ENCODE results near the gene MPL.

The MPL gene

DNA sequence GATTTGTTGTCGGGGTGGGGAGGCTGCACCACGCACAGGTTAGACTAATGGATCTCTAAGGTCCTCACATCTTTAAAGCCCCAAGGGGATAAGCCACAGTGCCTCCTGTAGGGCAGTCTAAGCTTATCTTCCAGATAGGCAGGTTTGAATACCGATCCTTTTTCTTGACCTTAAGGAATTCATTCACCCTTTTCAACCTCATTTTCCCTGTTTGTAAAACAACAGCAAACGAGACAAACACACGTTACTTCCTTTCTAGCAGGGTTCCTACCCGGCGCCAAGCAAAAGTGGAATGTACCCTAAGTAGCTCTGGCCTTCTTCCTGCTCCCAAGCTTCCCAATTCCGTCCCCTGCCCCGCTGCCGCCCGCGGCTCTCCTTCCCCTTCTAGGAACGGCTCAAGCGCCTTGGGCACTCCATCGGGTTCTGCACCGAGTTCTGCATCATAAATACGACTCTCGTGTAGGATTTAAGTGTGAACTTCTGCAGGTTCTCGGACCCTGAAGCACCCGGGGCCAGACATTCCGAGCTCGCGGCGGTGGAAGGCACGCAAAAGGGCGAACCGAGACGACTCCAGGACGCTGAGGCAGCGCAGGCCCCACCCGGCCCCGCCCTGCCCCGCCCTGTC lies 20.6 kb downstream of the MPL start:
- peak; percentile 12 for TF ChIP-seq CTCF (IDR thresholded peaks at IDR 0.05; ENCODE audit: borderline replicate concordance, control extremely low read depth, extremely low read depth, insufficient read depth, missing control alignments)
- in situ Hi-C loops (cut with MboI; ENCODE audit: low sequenced_read_pairs, unreplicated experiment): loop anchor here (25.0 kb wide), 1 partner anchor 121 kb away; no protein-coding TSS in a partner anchor
- peak; percentile 73 for DNase-seq (ENCODE audit: low spot score)

GRCh38 chr1:43358746-43359693 lies 21.4 kb downstream of the MPL start, which contains the start of gene CDC20:
Gene CDC20, plus strand, starts transcription at chr1:43358981. Its CDS starts 235 bp downstream, at chr1:43359216.
- DNase-seq (ENCODE audit: low spot score): peak; percentile 97
- no peak for TF ChIP-seq CTCF (IDR thresholded peaks at IDR 0.05; ENCODE audit: borderline replicate concordance, control extremely low read depth, extremely low read depth, insufficient read depth, missing control alignments)
- in situ Hi-C loops (cut with MboI; ENCODE audit: low sequenced_read_pairs, unreplicated experiment): loop anchor here (25.0 kb wide), 1 partner anchor 122 kb away; no protein-coding TSS in a partner anchor

GRCh38 chr1:43359696-43360095 lies 22.1 kb downstream of the MPL start:
- DNase-seq (ENCODE audit: low spot score): no peak
- no peak for TF ChIP-seq CTCF (IDR thresholded peaks at IDR 0.05; ENCODE audit: borderline replicate concordance, control extremely low read depth, extremely low read depth, insufficient read depth, missing control alignments)
- in situ Hi-C loops (cut with MboI; ENCODE audit: low sequenced_read_pairs, unreplicated experiment): loop anchor here (25.0 kb wide), 1 partner anchor 122 kb away; no protein-coding TSS in a partner anchor

- DNase-seq (ENCODE audit: low spot score): peak; percentile 15
- TF ChIP-seq CTCF (IDR thresholded peaks at IDR 0.05; ENCODE audit: borderline replicate concordance, control extremely low read depth, extremely low read depth, insufficient read depth, missing control alignments): no peak
- in situ Hi-C loops (cut with MboI; ENCODE audit: low sequenced_read_pairs, unreplicated experiment): loop anchor here (25.0 kb wide), 1 partner anchor 123 kb away; no protein-coding TSS in a partner anchor
Measured at GRCh38 chr1:43360616-43361015, 23.0 kb downstream of the MPL start.

GRCh38 chr1:43363283-43363934 lies 25.8 kb downstream of the MPL start:
- TF ChIP-seq CTCF (IDR thresholded peaks at IDR 0.05; ENCODE audit: borderline replicate concordance, control extremely low read depth, extremely low read depth, insufficient read depth, missing control alignments): no peak
- in situ Hi-C loops (cut with MboI; ENCODE audit: low sequenced_read_pairs, unreplicated experiment): loop anchor here (25.0 kb wide), 1 partner anchor 126 kb away; no protein-coding TSS in a partner anchor

More at GRCh38 chr1:43363283-43363934, 25.8 kb downstream of the MPL start:
- DNase-seq (ENCODE audit: low spot score): no peak
